GM18861 (cell line): Measurements from ENCODE around the gene CTDSPL.

Experiments
- ATAC-seq: cut with Tn5 transposase; IDR thresholded peaks from one replicate; pipeline ENCODE4 v1.9.1; 2021; ENCODE audit not compliant: unreplicated experiment

The CTDSPL gene

DNA sequence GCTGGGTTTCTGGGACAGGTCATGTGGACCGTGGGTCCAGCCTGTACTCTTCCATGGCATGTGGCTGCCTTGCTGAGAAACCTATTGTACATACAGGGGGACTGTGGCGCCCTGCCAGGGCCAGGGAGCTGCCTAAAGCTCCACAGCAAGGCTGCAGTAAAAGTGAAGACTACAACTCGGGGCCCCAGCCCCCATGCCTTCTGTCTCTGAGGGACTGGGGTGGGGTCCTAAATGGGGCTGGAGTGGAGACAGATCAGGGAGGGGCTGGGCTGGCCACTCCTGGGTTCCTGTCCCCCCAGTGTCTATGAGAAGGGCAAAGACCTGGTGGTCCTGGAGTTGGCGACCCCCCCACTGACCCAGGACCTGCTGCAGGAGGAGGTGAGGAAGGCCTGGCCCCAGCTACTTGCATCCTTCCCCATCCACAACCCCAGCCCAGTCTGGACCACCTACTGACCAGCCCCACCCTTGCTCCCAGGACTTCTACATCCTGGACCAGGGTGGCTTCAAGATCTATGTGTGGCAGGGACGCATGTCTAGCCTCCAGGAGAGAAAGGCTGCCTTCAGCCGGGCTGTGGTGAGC, 136.2 kb downstream of the CTDSPL start:
- no peak for ATAC-seq

DNA sequence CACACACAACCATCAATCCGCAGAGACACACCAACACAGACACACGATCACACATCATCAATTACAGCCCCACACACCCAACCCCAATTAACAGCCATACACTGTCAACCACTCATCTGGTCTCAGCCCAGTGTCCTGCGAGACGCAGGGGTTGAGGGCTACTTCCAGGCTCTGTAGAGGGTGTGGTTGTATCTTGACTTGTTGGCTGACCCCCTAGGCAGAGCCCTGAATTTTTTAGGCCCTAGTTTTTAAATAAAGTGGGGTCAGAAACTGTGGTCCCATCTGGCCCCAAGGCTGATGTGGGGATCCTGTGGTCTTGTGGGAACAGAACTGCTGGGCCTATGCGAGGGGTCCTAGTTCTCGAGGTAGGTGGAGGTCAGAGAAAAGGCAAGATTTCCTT, 138.2 kb downstream of the CTDSPL start:
- ATAC-seq, result no peak

DNA sequence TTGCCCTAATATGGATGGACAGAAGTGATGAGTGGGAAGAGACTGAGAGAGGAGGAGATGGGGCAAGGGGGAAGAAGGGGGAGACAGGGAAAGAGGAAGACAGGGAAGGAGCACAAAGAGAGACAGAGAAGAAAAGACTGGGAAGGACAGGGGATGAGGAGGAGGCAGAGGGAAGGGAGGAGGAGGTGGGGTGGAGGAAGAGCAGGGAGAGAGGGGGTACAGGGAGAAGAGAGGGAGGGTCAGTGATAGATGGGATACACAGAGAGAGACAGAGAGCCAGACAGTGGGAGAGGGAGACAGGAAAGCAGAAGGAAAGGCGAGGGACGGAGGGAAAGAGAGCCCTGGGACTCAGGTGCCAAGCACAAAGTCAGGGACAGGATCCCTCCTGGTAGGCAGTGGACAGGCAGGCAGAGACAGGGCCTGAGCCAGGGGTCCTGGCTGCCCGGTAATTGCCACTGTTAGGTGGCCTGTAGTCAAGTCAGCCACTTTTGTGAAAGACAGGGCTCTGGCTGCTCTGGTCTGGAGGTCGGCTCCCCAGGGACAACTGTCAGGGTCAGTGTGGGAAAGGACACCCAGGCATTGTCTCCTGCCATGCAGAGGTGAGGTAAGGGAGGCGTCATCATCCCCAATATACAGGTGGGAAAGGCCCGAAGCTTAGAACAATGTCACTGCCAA, 138.7 kb downstream of the CTDSPL start:
- no peak for ATAC-seq

DNA sequence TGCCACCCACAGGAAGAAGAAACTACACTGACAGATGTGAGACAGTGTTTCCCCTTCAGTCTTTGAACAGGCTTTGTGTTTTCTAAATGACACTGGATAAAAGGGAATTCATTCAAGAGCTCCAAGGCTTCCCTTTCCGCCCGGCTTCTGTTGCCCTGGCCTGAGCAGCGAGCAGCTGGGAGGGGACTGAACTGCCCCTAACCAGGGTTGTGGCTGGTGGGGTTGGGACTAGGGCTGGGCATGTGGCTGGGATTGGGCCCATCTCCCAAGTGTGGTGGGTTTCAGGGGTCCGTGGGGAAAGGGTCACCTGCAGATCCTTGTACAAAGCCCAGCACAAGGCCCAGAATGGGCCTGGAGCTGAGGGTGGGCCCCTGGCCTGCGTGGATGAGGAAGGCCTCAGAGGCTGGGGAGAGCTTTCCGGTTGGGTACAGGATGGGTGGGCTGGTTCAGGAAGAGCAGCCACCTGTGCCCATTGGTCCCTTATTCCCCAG, 139.3 kb downstream of the CTDSPL start:
- ATAC-seq, result no peak

DNA sequence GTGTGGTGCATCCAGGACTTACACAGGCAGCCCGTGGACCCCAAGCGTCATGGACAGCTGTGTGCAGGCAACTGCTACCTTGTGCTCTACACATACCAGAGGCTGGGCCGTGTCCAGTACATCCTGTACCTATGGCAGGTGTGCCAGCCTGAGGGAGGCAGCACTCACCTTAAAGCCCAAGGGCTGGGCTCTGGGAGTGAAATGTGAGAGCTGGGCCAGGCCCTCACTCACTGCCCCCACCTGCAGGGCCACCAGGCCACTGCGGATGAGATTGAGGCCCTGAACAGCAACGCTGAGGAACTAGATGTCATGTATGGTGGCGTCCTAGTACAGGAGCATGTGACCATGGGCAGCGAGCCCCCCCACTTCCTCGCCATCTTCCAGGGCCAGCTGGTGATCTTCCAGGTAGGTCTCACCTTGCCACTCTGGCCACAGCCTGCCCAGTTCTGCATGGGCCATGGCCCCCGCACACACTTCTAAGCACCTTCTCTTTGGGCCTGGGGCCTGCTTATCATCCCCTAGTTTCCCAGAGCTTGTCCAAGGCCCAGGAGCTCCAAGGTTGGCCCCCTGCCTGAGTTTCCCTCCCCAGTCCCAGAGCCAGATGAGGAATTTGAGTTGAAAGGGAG, 139.9 kb downstream of the CTDSPL start:
- no peak for ATAC-seq

DNA sequence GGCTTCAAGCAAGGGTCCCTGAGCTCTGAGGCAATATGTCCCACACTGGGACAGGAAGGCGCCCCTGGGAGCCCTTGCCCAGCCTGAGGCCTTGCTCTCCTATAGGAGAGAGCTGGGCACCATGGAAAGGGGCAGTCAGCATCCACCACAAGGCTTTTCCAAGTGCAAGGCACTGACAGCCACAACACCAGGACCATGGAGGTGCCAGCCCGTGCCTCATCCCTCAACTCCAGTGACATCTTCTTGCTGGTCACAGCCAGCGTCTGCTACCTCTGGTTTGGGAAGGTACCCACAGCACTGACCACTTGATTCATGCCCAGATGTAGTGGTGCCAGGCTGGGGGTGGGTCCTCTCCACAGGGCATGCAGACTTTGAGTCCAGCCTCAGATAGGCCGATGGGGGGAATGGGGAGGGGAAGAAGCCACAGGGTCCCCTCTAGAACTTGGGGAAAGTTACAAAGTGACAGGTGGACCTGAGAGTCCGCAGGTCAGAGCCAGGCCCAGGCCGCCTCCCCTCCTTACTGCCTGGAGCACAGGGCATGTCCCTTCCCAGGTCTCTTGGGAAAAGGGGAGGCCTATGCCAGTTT, 140.7 kb downstream of the CTDSPL start:
- no peak for ATAC-seq

DNA sequence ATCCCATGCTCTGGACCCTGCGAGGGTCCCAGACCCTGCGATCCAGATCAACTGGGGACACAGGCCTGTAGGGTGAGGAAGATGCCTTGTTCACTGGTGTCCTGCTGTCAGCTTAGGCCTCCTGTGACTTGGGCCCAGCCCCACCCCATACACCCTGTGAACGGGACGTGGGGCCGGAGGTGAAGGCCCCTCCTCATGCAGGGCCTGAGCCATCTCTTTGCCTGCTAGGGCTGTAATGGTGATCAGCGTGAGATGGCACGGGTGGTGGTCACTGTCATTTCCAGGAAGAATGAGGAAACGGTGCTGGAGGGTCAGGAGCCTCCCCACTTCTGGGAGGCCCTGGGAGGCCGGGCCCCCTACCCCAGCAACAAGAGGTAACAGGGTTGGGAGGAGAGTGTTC, 141.3 kb downstream of the CTDSPL start:
- no peak for ATAC-seq

DNA sequence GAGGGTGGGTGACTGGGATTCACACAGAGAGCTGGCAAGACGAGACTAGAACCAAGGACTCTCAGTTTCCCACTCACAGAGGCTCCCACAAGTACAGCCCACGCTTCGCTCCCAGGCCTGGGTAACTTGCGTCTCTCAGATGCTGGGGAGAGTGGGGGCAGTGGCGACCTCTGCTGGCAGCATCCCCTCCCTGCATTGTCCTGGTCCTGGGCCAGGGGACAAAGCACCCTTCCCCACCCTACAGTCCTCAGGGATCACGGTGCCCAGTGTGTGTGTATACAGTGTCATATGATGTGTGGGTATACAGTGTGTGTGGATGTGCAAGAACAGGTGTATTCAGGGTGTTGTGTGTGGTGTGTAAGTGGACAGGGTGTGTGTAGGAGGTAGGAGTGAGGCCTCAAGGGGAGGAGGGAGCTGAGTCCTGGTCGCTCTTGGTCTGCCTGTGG, 141.7 kb downstream of the CTDSPL start:
- no peak for ATAC-seq

DNA sequence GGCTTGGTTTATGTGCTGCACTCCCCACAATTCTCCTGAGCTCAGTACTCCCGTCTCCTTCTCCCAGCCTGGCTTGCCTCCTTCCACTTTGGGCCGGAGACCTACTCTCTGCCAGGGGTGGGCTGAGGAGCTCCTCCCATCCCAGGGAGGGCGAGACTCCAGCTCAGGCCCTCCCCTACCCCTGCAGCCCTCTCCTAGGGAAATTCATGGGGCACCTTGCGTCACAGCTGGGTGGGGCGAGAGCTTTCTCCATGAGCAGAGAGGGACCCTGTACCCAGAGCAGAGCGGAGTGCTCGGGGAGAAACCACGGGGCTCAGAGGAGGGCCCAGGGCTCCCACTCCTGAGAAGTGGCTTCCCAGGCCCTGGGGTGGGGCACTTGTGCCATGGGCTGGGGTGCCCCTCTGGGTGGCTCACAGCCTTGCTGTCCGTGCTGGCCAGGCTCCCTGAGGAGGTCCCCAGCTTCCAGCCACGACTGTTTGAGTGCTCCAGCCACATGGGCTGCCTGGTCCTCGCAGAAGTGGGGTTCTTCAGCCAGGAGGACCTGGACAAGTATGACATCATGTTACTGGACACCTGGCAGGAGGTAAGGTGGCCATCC, 142.2 kb downstream of the CTDSPL start:
- ATAC-seq, result no peak

DNA sequence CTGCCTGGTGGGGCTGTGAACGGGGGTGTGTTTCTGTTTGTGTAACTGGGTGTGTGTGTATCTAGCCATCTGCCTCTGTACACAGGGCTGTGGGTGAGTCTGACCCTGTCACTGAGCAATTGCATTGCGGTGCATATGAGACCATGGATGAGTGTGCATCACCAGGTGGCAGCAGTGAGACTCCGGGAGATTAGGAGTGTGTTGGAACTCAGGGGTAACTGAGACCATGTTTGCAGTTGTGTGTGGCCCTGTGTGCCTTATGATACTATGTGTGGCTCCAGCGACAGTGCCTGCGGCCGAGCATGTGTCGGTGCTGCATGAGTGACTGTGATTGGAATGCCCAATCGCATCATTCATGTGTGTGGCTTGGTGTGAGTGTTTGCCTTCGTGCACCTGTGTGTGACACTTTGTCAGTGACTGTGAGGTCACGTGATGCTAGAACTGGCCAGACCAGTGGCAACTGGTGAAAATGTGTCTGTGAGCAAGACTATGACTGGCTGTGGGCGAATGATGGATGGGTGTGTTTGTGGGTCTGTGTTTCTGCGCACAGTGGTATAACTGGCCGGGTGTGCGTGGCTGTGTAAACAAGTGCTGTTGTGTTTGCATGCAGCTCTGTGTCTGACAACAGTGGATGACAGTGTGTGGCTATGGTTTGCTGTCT, 142.9 kb downstream of the CTDSPL start:
- ATAC-seq, result no peak

DNA sequence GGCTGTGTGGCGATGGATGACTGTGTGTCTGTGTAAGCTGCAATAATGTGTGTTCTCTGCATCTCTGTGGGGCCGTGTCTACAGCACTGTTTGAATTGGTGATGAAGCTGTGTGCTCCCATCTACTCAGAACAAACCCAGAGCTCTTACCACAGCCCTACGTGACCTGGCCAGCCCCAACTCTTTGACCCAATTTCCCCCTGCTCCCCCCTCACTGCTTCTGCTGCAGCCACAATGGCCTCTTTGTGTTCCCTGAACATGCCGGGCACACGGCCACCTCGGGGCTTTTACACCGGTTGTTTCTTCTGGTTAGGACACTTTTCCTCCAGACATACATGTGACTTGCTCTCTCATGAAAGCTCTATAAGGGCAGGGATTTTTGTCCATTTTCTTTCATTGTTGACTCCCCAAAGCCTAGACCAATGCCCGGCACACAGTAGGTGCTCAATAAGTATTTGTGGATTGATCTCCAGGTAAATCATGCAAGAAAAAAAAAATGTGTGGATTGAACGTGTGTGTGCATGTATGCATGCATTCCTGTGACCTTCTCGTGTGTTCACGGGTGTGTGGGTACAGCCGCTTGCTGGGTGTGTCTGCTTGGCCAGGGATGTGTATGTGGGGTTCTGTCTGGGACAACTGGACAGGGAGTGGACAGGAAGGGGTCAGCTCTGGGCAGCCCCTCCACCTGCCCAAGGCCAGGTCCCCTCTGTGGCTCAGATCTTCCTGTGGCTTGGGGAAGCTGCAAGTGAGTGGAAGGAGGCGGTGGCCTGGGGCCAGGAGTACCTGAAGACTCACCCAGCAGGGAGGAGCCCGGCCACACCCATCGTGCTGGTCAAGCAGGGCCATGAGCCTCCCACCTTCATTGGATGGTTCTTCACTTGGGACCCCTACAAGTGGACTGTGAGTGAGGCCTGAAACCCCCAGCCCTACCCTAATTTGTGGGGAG, 143.7 kb downstream of the CTDSPL start:
- ATAC-seq, result no peak

DNA sequence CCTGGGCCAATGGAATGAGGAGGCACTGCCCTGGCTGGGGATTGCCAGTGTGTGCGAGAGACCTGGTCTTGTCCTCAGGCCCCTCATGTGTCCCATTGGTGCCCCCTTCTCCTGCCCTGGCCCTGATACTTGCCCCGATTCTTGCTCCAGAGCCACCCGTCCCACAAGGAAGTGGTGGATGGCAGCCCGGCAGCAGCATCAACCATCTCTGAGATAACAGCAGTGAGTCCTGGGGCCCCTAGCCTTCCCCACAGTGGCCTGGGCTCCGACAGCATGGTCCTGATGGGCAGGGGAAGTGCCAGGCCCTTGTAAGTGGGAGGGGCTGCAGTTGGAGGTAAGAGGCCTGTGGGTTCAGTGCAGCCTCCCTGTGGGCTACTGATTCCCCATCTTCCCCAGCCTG, 144.4 kb downstream of the CTDSPL start:
- no peak for ATAC-seq

DNA sequence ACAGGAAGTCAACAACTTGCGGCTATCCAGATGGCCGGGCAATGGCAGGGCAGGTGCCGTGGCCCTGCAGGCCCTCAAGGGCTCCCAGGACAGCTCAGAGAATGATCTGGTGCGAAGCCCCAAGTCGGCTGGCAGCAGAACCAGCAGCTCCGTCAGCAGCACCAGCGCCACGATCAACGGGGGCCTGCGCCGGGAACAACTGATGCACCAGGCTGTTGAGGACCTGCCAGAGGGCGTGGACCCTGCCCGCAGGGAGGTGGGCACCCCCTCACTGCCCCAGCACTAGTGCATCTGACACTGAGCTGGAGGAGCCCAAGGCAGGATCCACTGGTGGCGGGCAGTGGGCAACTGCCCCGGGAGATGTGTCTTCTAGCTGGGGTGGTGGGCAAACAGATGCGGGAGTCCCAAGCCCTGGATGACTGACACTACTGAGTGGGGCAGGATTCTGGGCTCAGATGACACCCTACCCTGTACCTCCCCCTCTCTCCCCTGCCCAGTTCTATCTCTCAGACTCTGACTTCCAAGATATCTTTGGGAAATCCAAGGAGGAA, 144.8 kb downstream of the CTDSPL start:
- no peak for ATAC-seq

DNA sequence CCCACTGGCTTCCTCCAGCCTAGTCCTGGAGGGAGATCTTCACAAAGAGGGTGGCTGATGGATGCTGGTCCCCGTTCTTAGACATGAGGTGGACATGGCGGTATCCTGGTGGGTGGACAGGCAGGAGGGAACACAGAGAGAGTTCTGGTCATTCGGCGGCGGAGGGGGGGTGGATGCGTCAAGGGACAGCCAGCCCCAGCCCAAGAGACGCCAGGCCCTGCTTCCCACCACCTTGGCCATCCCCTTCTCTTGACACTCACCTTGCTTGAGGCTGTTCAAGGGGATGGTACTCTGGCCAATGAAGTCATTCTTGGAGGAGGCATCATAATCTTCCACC, 146.0 kb downstream of the CTDSPL start:
- ATAC-seq, result no peak

DNA sequence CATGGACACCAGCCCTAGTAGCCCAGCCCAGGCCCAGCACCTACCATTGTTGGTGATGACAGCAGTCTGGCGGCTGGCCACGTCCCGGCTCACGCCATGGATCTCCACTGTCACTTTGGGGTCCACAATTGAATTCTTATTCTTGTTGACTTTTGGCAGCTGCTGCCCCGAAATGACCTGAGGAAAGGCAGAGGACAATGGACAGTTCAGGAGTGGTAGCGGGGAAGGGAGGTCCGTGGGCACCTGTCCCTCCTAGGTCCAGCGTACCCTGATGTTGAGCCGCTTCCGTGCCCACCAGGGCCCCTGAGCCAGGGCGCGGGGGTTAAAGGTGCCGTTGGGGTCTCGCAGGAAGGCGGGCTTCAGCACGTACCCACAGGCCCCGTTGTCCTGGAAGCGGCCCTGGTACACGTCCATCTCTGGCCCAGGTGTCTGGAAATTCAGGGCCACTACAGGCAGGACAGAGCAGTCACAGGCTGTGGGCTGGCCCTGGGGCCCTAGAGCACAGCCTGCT, 146.6 kb downstream of the CTDSPL start:
- ATAC-seq, result no peak

DNA sequence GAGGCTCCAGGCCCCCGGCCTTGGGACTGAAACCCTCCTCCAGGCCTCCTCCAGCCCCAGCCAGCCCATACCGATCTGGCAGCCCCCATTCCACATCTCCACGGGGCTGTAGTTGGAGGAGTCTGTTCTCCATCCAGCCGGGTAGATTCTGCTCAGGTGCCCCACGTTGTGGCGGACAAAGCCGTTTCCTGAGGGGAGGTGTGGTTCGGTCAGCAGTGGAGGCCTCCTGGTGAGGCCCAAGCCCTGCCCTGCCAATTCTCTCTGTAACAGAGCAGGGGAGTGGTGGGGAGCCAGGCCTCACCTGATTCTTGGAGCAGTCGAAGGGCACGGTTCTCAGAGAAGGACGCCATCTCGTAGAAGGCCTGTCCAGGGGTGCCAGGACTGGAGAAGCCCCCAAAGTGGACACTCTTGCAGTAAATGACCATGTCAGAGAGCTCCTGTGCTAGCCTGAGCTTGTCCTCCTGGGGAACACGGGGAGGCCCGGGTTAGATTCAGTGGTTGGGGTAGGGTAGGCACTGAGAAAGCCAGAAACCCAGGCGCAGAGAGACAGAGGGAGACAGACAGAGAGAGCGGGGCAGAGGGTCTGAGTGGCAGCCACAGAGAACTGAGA, 147.4 kb downstream of the CTDSPL start:
- ATAC-seq, result no peak

DNA sequence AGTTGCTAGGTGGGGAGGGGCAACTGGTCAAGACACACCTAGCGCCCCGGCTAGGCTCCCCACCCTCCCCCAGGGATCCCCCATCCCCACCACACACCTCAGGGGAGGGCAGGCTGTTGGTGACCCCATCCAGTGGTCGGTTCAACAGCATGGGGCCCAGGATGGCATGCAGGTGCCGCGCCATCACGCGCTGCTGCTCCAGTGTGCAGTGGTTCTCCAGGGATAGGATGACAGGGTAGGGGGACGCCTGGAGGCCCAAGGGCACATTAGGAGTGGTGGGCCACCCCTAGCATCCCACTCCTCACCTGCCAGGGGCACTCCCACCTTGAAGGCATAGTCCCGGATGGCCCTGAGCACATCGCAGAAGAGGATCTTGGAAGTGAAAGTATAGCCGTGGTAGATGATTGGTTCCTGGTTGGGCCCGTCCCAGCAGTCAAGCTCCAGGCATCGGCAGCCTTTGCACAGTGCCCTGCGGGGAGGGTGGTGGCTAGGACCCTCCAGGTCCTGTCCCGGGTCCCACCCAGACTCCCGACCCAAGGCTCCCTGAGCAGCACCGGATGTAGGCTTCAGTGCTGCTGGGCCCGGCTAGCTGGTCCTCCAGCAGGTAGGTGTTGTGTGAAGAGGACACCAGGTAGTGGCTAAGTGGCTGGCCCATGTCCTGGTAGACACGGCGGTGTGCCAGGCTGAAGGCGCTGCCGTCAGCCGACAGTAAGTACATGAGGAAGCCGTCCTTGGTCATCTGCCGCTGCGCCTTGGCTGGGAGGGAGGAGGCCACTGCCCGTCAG, 148.3 kb downstream of the CTDSPL start:
- no peak for ATAC-seq

DNA sequence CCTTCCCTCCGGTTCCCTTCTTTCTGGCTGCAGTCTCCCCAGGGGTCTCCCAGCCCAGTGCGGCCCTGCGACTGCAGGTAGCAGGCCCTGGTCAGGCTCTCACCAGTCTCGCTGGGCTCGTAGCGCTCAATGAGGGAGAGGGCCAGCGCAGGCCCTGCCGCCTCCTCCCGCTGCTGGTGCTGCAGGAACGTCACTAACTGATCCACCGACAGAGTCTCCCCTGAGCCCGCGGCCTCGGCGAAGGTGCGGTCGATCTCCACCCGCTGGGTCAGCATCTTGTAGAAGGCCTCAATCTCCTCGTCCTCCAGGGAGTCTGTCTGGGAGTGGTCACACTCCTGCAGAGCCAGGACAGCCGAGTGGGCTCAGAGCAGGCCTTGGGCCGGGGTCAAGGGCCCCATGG, 149.4 kb downstream of the CTDSPL start:
- ATAC-seq, result no peak
